HG03521 (cell line): ENCODE measurements around the gene ST14.
"Not testable (repeated sequence)": the region's sequence is repeated elsewhere in the genome, so short reads cannot be mapped to it uniquely, and the experiment has no call there.

ENCODE experiments used
- ATAC-seq: cut with Tn5 transposase; IDR thresholded peaks from one replicate; pipeline ENCODE4 v1.9.1; 2021; ENCODE audit warnings: mild to moderate bottlenecking, moderate library complexity; ENCODE audit not compliant: unreplicated experiment

The ST14 gene

GRCh38 chr11:130187096-130187495 lies 27.5 kb downstream of the ST14 start:
- ATAC-seq: no peak

GRCh38 chr11:130188047-130188446 lies 28.5 kb downstream of the ST14 start:
- ATAC-seq: no peak

GRCh38 chr11:130188585-130189347 lies 29.2 kb downstream of the ST14 start:
- no peak for ATAC-seq

- ATAC-seq: no peak
These were observed 30.1 kb downstream of the ST14 start for GRCh38 chr11:130189492-130190210.

- no peak for ATAC-seq
These were observed 30.8 kb downstream of the ST14 start for GRCh38 chr11:130190371-130190881.

GRCh38 chr11:130191896-130192295 lies 32.3 kb downstream of the ST14 start:
- ATAC-seq: no peak

GRCh38 chr11:130192845-130193267 lies 33.3 kb downstream of the ST14 start:
- ATAC-seq: no peak

GRCh38 chr11:130193551-130193950 lies 34.0 kb downstream of the ST14 start:
- not testable (repeated sequence) for ATAC-seq

GRCh38 chr11:130194241-130195023 lies 34.9 kb downstream of the ST14 start:
- no peak for ATAC-seq

GRCh38 chr11:130197386-130198035 lies 37.9 kb downstream of the ST14 start:
- no peak for ATAC-seq

GRCh38 chr11:130198292-130198691 lies 38.7 kb downstream of the ST14 start:
- ATAC-seq: no peak

- no peak for ATAC-seq
These were observed 39.4 kb downstream of the ST14 start for GRCh38 chr11:130198964-130199363.

- ATAC-seq: no peak
These were observed 40.2 kb downstream of the ST14 start for GRCh38 chr11:130199792-130200191.

GRCh38 chr11:130201026-130201425 lies 41.4 kb downstream of the ST14 start:
- ATAC-seq: no peak

GRCh38 chr11:130202009-130202817 lies 42.6 kb downstream of the ST14 start:
- ATAC-seq: no peak

GRCh38 chr11:130202818-130203689 lies 43.5 kb downstream of the ST14 start:
- no peak for ATAC-seq

- ATAC-seq: no peak
These were observed 44.5 kb downstream of the ST14 start for GRCh38 chr11:130203766-130204702.

- no peak for ATAC-seq
These were observed 45.1 kb downstream of the ST14 start for GRCh38 chr11:130204703-130205095.
